Endodermal cell (in vitro differentiated cells): ENCODE measurements around the gene NREP. TPM values are rescaled to one million over a fixed set of nuclear protein-coding genes. Genes with fewer than 3 reads are reported as not detected.

ENCODE experiments used
- DNase-seq: peaks from one replicate; pipeline ENCODE4 v3.0.0-alpha.2; 2017
- H3K27ac ChIP-seq: 2 replicates; pipeline ENCODE4 v1.5.1; 2013; ENCODE audit warnings: mild to moderate bottlenecking, low read depth, low read length, moderate library complexity
- H3K27me3 ChIP-seq: 2 replicates; pipeline ENCODE4 v1.6.1; 2013; ENCODE audit warnings: mild to moderate bottlenecking, low read length, moderate library complexity; ENCODE audit not compliant: insufficient read depth, control insufficient read depth, poor library complexity, severe bottlenecking
- H3K36me3 ChIP-seq: 2 replicates; pipeline ENCODE4 v1.7.0; 2013; ENCODE audit warnings: mild to moderate bottlenecking, low read length, moderate library complexity; ENCODE audit not compliant: control insufficient read depth, insufficient read depth
- H3K4me1 ChIP-seq: one replicate; pipeline ENCODE4 v1.7.0; 2013; ENCODE audit warnings: low read length; ENCODE audit not compliant: control insufficient read depth, insufficient read depth
- H3K4me3 ChIP-seq: 2 replicates; pipeline ENCODE4 v1.5.1; 2013; ENCODE audit warnings: mild to moderate bottlenecking, low read length, moderate library complexity
- H3K9ac ChIP-seq: 2 replicates; pipeline ENCODE4 v1.6.1; 2013; ENCODE audit warnings: mild to moderate bottlenecking, low read length, moderate library complexity; ENCODE audit not compliant: poor library complexity, severe bottlenecking; ENCODE audit errors: extremely low read depth
- H3K9me3 ChIP-seq: 2 replicates; pipeline ENCODE4 v1.6.1; 2013; ENCODE audit warnings: mild to moderate bottlenecking, low read length, moderate library complexity; ENCODE audit not compliant: control insufficient read depth
- H3K27ac Mint-ChIP-seq: 2 replicates; pipeline ENCODE4 v1.8.0; 2020; ENCODE audit warnings: mixed read lengths
- H3K27me3 Mint-ChIP-seq: 2 replicates; pipeline ENCODE4 v1.8.0; 2021; ENCODE audit warnings: mild to moderate bottlenecking, mixed read lengths; ENCODE audit not compliant: insufficient read depth
- H3K36me3 Mint-ChIP-seq: 2 replicates; pipeline ENCODE4 v1.8.0; 2020; ENCODE audit warnings: low read depth, mixed read lengths
- H3K4me1 Mint-ChIP-seq: 2 replicates; pipeline ENCODE4 v1.8.0; 2020; ENCODE audit warnings: mixed read lengths
- H3K4me3 Mint-ChIP-seq: 2 replicates; pipeline ENCODE4 v1.8.0; 2020; ENCODE audit warnings: mild to moderate bottlenecking, moderate library complexity, mixed read lengths
- H3K9me3 Mint-ChIP-seq: 2 replicates; pipeline ENCODE4 v1.8.0; 2020; ENCODE audit warnings: mild to moderate bottlenecking, mixed read lengths
- WGBS, 2 experiments: methylation state at CpG; one replicate each; pipeline versions ENCODE4 v1.1.5 to v1.1.7; 2013; ENCODE audit warnings: missing lambda C conversion rate in 2 of 2, mixed read lengths in 1 of 2; ENCODE audit not compliant: insufficient coverage in 1 of 2, insufficient read length in 1 of 2; 5-methylcytosine and 5-hydroxymethylcytosine counted together
- total RNA-seq, 2 donors: library from RNA; stranded (reverse); fragmentation: NEBNext Ultra II Directional in 1 of 2; extraction: Animal tissue kit (Norgen Biotek cat#: 25700) in 1 of 2; gene quantifications; 2 replicates in 1 of 2; 3 replicates in 1 of 2; pipeline ENCODE4 v1.2.1, GENCODE V29; 2021
- TF ChIP-seq, protein P1 (sequence below): fragments of 200-600 bp; sonication (generic); conservative IDR thresholded peaks from 2 replicates; pipeline ENCODE4 v1.5.0; 2021; ENCODE audit warnings: antibody characterized with exemption, mild to moderate bottlenecking

The NREP gene
- total RNA-seq, 2 donors from 2014 or later = 212 to 238 TPM

DNA sequence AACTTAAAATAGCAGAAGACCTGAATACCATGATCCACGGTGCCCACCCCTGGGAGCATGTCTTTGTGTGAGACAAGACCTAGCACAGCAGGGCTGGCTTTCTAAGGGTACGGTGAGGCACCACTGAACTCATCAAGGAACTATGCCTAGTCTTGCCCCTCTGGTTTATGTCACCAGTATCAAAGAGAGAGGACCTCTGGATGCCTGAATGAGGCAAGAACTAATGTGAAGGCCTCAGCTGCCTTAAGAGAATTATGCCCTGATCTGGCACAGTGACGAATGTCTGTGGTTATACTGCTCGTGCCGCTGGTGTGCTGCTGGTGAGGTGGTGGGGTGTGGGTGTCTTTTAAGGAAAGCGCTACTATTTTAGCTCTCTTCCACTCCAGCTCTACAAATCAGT is 23.0 kb downstream of the NREP start:
- peaks cover 25% of the 10 kb centered on the region for H3K4me1 Mint-ChIP-seq
- peaks cover 2% of the 10 kb centered on the region for H3K4me1 ChIP-seq
- H3K9ac ChIP-seq = no peak overlapping the region
- DNase-seq = no peak
- H3K27me3 ChIP-seq = no peaks in the 10 kb centered on the region
- no peaks in the 10 kb centered on the region for H3K9me3 Mint-ChIP-seq
- H3K27ac ChIP-seq = no peak overlapping the region
- H3K9me3 ChIP-seq = no peaks in the 10 kb centered on the region
- no peak overlapping the region for H3K4me3 Mint-ChIP-seq
- peak overlapping the region; percentile 45 for H3K27ac Mint-ChIP-seq
- 94 to 100% methylated on average over 2 to 5 of the region's 6 CpGs for WGBS, 2 experiments
- peaks cover 68% of the 10 kb centered on the region for H3K36me3 Mint-ChIP-seq
- H3K36me3 ChIP-seq = peaks cover 80% of the 10 kb centered on the region
- no peak overlapping the region for H3K4me3 ChIP-seq
- TF ChIP-seq, protein P1, sequence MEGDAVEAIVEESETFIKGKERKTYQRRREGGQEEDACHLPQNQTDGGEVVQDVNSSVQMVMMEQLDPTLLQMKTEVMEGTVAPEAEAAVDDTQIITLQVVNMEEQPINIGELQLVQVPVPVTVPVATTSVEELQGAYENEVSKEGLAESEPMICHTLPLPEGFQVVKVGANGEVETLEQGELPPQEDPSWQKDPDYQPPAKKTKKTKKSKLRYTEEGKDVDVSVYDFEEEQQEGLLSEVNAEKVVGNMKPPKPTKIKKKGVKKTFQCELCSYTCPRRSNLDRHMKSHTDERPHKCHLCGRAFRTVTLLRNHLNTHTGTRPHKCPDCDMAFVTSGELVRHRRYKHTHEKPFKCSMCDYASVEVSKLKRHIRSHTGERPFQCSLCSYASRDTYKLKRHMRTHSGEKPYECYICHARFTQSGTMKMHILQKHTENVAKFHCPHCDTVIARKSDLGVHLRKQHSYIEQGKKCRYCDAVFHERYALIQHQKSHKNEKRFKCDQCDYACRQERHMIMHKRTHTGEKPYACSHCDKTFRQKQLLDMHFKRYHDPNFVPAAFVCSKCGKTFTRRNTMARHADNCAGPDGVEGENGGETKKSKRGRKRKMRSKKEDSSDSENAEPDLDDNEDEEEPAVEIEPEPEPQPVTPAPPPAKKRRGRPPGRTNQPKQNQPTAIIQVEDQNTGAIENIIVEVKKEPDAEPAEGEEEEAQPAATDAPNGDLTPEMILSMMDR = no peak
- no peaks in the 10 kb centered on the region for H3K27me3 Mint-ChIP-seq

DNA sequence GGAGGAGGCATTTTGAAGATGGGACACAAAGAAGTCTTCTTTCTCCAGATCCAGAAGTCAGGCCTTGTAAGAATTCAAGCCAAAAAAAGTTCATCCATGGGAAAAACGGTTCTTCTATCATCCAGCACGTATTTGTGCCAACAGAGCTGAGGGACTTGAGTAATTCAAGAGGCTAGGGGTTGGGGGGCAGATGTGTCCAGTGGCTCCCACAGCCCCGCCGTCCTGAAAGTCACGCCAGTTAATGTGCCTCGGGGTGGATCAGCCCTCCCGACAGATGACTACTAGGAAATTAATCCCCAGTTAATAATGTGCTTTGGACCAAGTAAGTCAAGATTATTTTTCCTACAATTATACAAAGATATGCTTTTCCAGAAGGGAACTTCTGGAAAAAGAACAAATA is 23.4 kb downstream of the NREP start:
- Histone ChIP-seq H3K36me3 (peaks cover 81% of the 10 kb centered on the region), H3K4me3 (no peak overlapping the region), H3K27me3 (no peaks in the 10 kb centered on the region), H3K9me3 (no peaks in the 10 kb centered on the region), H3K9ac (no peak overlapping the region), H3K27ac (no peak overlapping the region), H3K4me1 (peaks cover 2% of the 10 kb centered on the region)
- 92 to 93% methylated on average over 2 to 7 of the region's 7 CpGs for WGBS, 2 experiments
- peaks cover 20% of the 10 kb centered on the region for H3K4me1 Mint-ChIP-seq
- TF ChIP-seq, protein P1 = no peak
- no peak overlapping the region for H3K27ac Mint-ChIP-seq
- no peaks in the 10 kb centered on the region for H3K9me3 Mint-ChIP-seq
- no peak overlapping the region for H3K4me3 Mint-ChIP-seq
- no peak for DNase-seq
- no peaks in the 10 kb centered on the region for H3K27me3 Mint-ChIP-seq
- H3K36me3 Mint-ChIP-seq = peaks cover 70% of the 10 kb centered on the region

DNA sequence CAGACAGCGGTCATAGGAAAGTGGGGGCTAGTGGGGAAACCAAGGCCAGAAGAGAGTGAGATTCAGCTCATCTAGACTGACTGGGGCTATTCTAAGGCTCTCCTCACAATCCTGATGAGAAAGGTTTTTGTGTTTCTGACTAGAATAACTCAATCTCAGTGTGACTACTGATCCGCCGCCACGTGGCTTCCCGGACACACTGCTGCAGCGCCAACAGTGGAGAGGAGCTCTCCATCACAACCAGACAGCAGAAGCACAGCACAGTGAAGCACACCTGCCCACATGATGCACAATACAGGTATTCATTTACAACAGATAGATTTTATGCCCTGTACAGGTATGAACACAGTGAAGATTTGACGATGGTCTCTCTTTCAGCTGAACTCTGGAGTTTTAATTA is 25.4 kb downstream of the NREP start:
- H3K9me3 ChIP-seq = no peaks in the 10 kb centered on the region
- DNase-seq = no peak
- H3K27ac ChIP-seq = no peak overlapping the region
- H3K9ac ChIP-seq = no peak overlapping the region
- peaks cover 88% of the 10 kb centered on the region for H3K36me3 ChIP-seq
- 98 to 100% methylated on average over 1 to 7 of the region's 7 CpGs for WGBS, 2 experiments
- H3K36me3 Mint-ChIP-seq = peaks cover 76% of the 10 kb centered on the region
- H3K27ac Mint-ChIP-seq = no peak overlapping the region
- H3K4me1 ChIP-seq = no peaks in the 10 kb centered on the region
- no peaks in the 10 kb centered on the region for H3K9me3 Mint-ChIP-seq
- no peaks in the 10 kb centered on the region for H3K27me3 Mint-ChIP-seq
- peaks cover 7% of the 10 kb centered on the region for H3K4me1 Mint-ChIP-seq
- TF ChIP-seq, protein P1 = no peak
- no peak overlapping the region for H3K4me3 Mint-ChIP-seq
- no peak overlapping the region for H3K4me3 ChIP-seq
- H3K27me3 ChIP-seq = no peaks in the 10 kb centered on the region
